Liver (tissue), 9 donors: ENCODE results near the gene CIB4. TPM values are rescaled to one million over a fixed set of nuclear protein-coding genes. Genes with fewer than 3 reads are reported as not detected.
"Not testable (repeated sequence)": the region's sequence is repeated elsewhere in the genome, so short reads cannot be mapped to it uniquely, and the experiment has no call there.

ENCODE experiments used
- DNase-seq: peaks from one replicate; pipeline ENCODE4 v3.0.0-alpha.2; 2017; ENCODE audit warnings: low spot score
- H3K27ac ChIP-seq, 2 donors: one replicate each; pipeline ENCODE4 v1.7.0; 2013; ENCODE audit warnings: inconsistent platforms in 2 of 2, low read length in 2 of 2, control low read depth in 1 of 2, low read depth in 1 of 2, mild to moderate bottlenecking in 1 of 2
- H3K27me3 ChIP-seq, 4 donors: one replicate each; pipeline versions ENCODE4 v1.6.1 to v1.7.0; 2013; ENCODE audit warnings: low read length in 3 of 4, inconsistent platforms in 1 of 4, mild to moderate bottlenecking in 1 of 4, moderate library complexity in 1 of 4; ENCODE audit not compliant: control insufficient read depth in 4 of 4, insufficient read depth in 4 of 4
- H3K36me3 ChIP-seq, 4 donors: one replicate each; pipeline versions ENCODE4 v1.6.1 to v1.7.0; 2013; ENCODE audit warnings: low read length in 3 of 4, mild to moderate bottlenecking in 3 of 4, low read depth in 1 of 4, moderate library complexity in 1 of 4; ENCODE audit not compliant: control insufficient read depth in 4 of 4, insufficient read depth in 3 of 4
- H3K4me1 ChIP-seq, 4 donors: one replicate each; pipeline versions ENCODE4 v1.6.1 to v1.7.0; 2013; ENCODE audit warnings: low read length in 3 of 4, mild to moderate bottlenecking in 3 of 4, moderate library complexity in 1 of 4; ENCODE audit not compliant: control insufficient read depth in 4 of 4, insufficient read depth in 4 of 4
- H3K4me3 ChIP-seq, 3 donors: one replicate each; pipeline versions ENCODE4 v1.6.1 to v1.7.0; 2013; ENCODE audit warnings: low read length in 3 of 3, control low read depth in 1 of 3, low read depth in 1 of 3, mild to moderate bottlenecking in 1 of 3
- H3K9ac ChIP-seq, 2 donors: one replicate each; pipeline ENCODE4 v1.7.0; 2013; ENCODE audit warnings: low read length in 2 of 2, mild to moderate bottlenecking in 2 of 2, moderate library complexity in 2 of 2, control low read depth in 1 of 2, low read depth in 1 of 2
- H3K9me3 ChIP-seq, 4 donors: one replicate each; pipeline versions ENCODE4 v1.6.1 to v1.7.0; 2013; ENCODE audit warnings: low read length in 3 of 4; ENCODE audit not compliant: control insufficient read depth in 4 of 4
- ATF3 ChIP-seq: IDR thresholded peaks from 2 replicates; pipeline ENCODE4 v1.6.1; 2016; ENCODE audit warnings: antibody characterized with exemption
- EGR1 ChIP-seq, 2 donors: IDR thresholded peaks; 2 replicates each; pipeline ENCODE4 v1.6.1; 2016 to 2018; ENCODE audit warnings: antibody characterized with exemption in 2 of 2, low read depth in 2 of 2
- FOXA1 ChIP-seq: IDR thresholded peaks from 2 replicates; pipeline ENCODE4 v1.6.1; 2016; ENCODE audit warnings: antibody characterized with exemption
- GABPA ChIP-seq, 2 donors: IDR thresholded peaks in 1 of 2; conservative IDR thresholded peaks in 1 of 2; 2 replicates each; pipeline ENCODE4 v1.6.1; 2016; ENCODE audit warnings: antibody characterized with exemption in 2 of 2, mild to moderate bottlenecking in 1 of 2, moderate library complexity in 1 of 2
- HNF4A ChIP-seq, 2 donors: conservative IDR thresholded peaks; 2 replicates each; pipeline ENCODE4 v1.6.1; 2016; ENCODE audit warnings: antibody characterized with exemption in 2 of 2, mild to moderate bottlenecking in 2 of 2
- HNF4G ChIP-seq: IDR thresholded peaks from 2 replicates; pipeline ENCODE4 v1.6.1; 2016; ENCODE audit warnings: antibody characterized with exemption
- JUND ChIP-seq, 2 donors: IDR thresholded peaks; 2 replicates each; pipeline ENCODE4 v1.6.1; 2016; ENCODE audit warnings: antibody characterized with exemption in 2 of 2
- MAX ChIP-seq: IDR thresholded peaks from 2 replicates; pipeline ENCODE4 v1.6.1; 2016; ENCODE audit warnings: antibody characterized with exemption
- NR2F2 ChIP-seq: IDR thresholded peaks from 2 replicates; pipeline ENCODE4 v1.6.1; 2016; ENCODE audit warnings: antibody characterized with exemption
- RAD21 ChIP-seq, 2 donors: IDR thresholded peaks; 2 replicates each; pipeline ENCODE4 v1.6.1; 2016; ENCODE audit warnings: antibody characterized with exemption in 2 of 2, mild to moderate bottlenecking in 2 of 2
- REST ChIP-seq: IDR thresholded peaks from 2 replicates; pipeline ENCODE4 v1.6.1; 2016; ENCODE audit warnings: antibody characterized with exemption, mild to moderate bottlenecking
- SP1 ChIP-seq: IDR thresholded peaks from 2 replicates; pipeline ENCODE4 v1.6.1; 2018; ENCODE audit warnings: antibody characterized with exemption, mild to moderate bottlenecking
- TAF1 ChIP-seq: conservative IDR thresholded peaks from 2 replicates; pipeline ENCODE4 v1.6.1; 2016; ENCODE audit warnings: antibody characterized with exemption, mild to moderate bottlenecking
- ZBTB33 ChIP-seq: IDR thresholded peaks from 2 replicates; pipeline ENCODE4 v1.6.1; 2016; ENCODE audit warnings: antibody characterized with exemption
- WGBS: extraction: QIAGEN DNeasy Blood & Tissue Kit; methylation state at CpG from one replicate; pipeline ENCODE4 v1.1.7; 2013; 5-methylcytosine and 5-hydroxymethylcytosine counted together
- polyA plus RNA-seq, 2 donors: library from polyadenylated mRNA; stranded (reverse) in 1 of 2; unstranded in 1 of 2; fragments of 200-250 nt in 1 of 2; fragments of >200 nt in 1 of 2; fragmentation: Nextera tagmentation in 1 of 2; extraction: Ambion mirVana in 1 of 2; gene quantifications; one replicate each; pipeline versions ENCODE4 v1.2.1 to v1.2.3, GENCODE V29; 2013 to 2015
- total RNA-seq, 2 donors: library from RNA; depleted of rRNA; stranded (reverse); fragments of >200 nt; gene quantifications; one replicate each; pipeline ENCODE4 v1.2.3, GENCODE V29; 2014
- donor health status: healthy.
- donor health status: healthy.
- donor health status: healthy.
- donor health status: healthy.
- donor health status: healthy.

CIB4 gene
- total and polyA plus RNA-seq, 4 donors = not detected

- no peak for DNase-seq
- WGBS = 45% methylated on average over 2 of the region's 2 CpGs
- no peaks in the 10 kb centered on the region for H3K36me3 ChIP-seq
- peaks cover 0 to 4% (median 2%) of the 10 kb centered on the region in 4 donors for H3K27me3 ChIP-seq
- TF ChIP-seq REST (no peak), ZBTB33 (no peak), TAF1 (no peak), GABPA (IDR thresholded peaks at IDR 0.05 in 1 of 2, conservative IDR thresholded peaks at IDR 0.05 in 1 of 2) (no peak), JUND (IDR thresholded peaks at IDR 0.05) (no peak), SP1 (no peak), FOXA1 (no peak), MAX (no peak), RAD21 (IDR thresholded peaks at IDR 0.05) (no peak)
- peaks cover 0 to 2% (median under 1%) of the 10 kb centered on the region in 4 donors for H3K9me3 ChIP-seq
- H3K27ac ChIP-seq = no peak overlapping the region
- no peak overlapping the region for H3K4me3 ChIP-seq
- no peaks in the 10 kb centered on the region for H3K4me1 ChIP-seq
- H3K9ac ChIP-seq = no peak overlapping the region
Measured at GRCh38 chr2:26666671-26667070, 25.5 kb upstream of the CIB4 start.

- not testable (repeated sequence) for H3K27ac ChIP-seq, H3K36me3 ChIP-seq, H3K9me3 ChIP-seq, H3K27me3 ChIP-seq, H3K9ac ChIP-seq, DNase-seq, H3K4me3 ChIP-seq, H3K4me1 ChIP-seq
- WGBS = 88% methylated on average over 21 of the region's 21 CpGs
Measured at GRCh38 chr2:26665296-26665695, 24.1 kb upstream of the CIB4 start.

GRCh38 chr2:26660363-26660962 lies 19.3 kb upstream of the CIB4 start:
- H3K4me1 ChIP-seq = no peaks in the 10 kb centered on the region
- no peak overlapping the region for H3K27ac ChIP-seq
- H3K36me3 ChIP-seq = no peaks in the 10 kb centered on the region
- no peak overlapping the region for H3K9ac ChIP-seq
- no peak for TF ChIP-seq HNF4G
- TF ChIP-seq NR2F2 = no peak
- no peak for TF ChIP-seq RAD21 (IDR thresholded peaks at IDR 0.05)
- no peak for TF ChIP-seq SP1
- no peak for TF ChIP-seq FOXA1
- no peak for TF ChIP-seq ATF3
- TF ChIP-seq HNF4A (conservative IDR thresholded peaks at IDR 0.05) = no peak
- TF ChIP-seq EGR1 (IDR thresholded peaks at IDR 0.05; ENCODE audit: low read depth in 2 of 2) = no peak
- TF ChIP-seq ZBTB33 = no peak
- TF ChIP-seq GABPA (IDR thresholded peaks at IDR 0.05 in 1 of 2, conservative IDR thresholded peaks at IDR 0.05 in 1 of 2) = no peak
- no peak for DNase-seq
- H3K27me3 ChIP-seq = peaks cover 0 to 4% (median 2%) of the 10 kb centered on the region in 4 donors
- H3K4me3 ChIP-seq = no peak overlapping the region
- WGBS = 72% methylated on average over 1 of the region's 1 CpG
- peaks cover 0 to 8% (median 0%) of the 10 kb centered on the region in 4 donors for H3K9me3 ChIP-seq
